Spinal cord (tissue), 10 donors: ENCODE results near the gene TBC1D32. TPM values are rescaled to one million over a fixed set of nuclear protein-coding genes. Genes with fewer than 3 reads are reported as not detected.
"Not testable (repeated sequence)": the region's sequence is repeated elsewhere in the genome, so short reads cannot be mapped to it uniquely, and the experiment has no call there.

Source experiments
- DNase-seq, 6 donors: peaks; one replicate each; pipeline versions ENCODE4 v3.0.0 to v3.0.0-alpha.2; 2013 to 2015; ENCODE audit warnings: low spot score in 6 of 6, low read depth in 4 of 6
- H3K27ac ChIP-seq: one replicate; pipeline ENCODE4 v1.5.1; 2013; ENCODE audit warnings: low read depth, low read length, control low read depth
- H3K27me3 ChIP-seq: one replicate; pipeline ENCODE4 v1.6.1; 2013; ENCODE audit warnings: low read length; ENCODE audit not compliant: control insufficient read depth, insufficient read depth
- H3K36me3 ChIP-seq: one replicate; pipeline ENCODE4 v1.6.1; 2013; ENCODE audit warnings: low read length; ENCODE audit not compliant: control insufficient read depth, insufficient read depth
- H3K4me1 ChIP-seq: one replicate; pipeline ENCODE4 v1.6.1; 2013; ENCODE audit warnings: low read length; ENCODE audit not compliant: control insufficient read depth, insufficient read depth
- H3K4me3 ChIP-seq: one replicate; pipeline ENCODE4 v1.5.1; 2013; ENCODE audit warnings: low read depth, low read length, control low read depth
- H3K9me3 ChIP-seq: one replicate; pipeline ENCODE4 v1.6.1; 2013; ENCODE audit warnings: low read length; ENCODE audit not compliant: control insufficient read depth, insufficient read depth
- WGBS: methylation state at CpG from one replicate; pipeline ENCODE4 v1.1.5; 2013; ENCODE audit warnings: missing lambda C conversion rate; ENCODE audit not compliant: insufficient coverage; 5-methylcytosine and 5-hydroxymethylcytosine counted together
- polyA plus RNA-seq, 2 donors: library from polyadenylated mRNA; unstranded; fragments of 120-200 nt; gene quantifications; one replicate each; pipeline ENCODE4 v1.2.1, GENCODE V29; 2013; ENCODE audit not compliant: insufficient read length in 2 of 2
- total RNA-seq, 2 donors: library from RNA; depleted of rRNA in 1 of 2; stranded (reverse); fragments of 120-200 nt in 1 of 2; fragments of >200 nt in 1 of 2; gene quantifications; one replicate each; pipeline versions ENCODE4 v1.2.3 to v1.2.4, GENCODE V29; 2013 to 2014
- donor health status: healthy.

TBC1D32 gene
- total and polyA plus RNA-seq, 4 donors: 12.2 to 51.4 (median 24.9) TPM

DNA sequence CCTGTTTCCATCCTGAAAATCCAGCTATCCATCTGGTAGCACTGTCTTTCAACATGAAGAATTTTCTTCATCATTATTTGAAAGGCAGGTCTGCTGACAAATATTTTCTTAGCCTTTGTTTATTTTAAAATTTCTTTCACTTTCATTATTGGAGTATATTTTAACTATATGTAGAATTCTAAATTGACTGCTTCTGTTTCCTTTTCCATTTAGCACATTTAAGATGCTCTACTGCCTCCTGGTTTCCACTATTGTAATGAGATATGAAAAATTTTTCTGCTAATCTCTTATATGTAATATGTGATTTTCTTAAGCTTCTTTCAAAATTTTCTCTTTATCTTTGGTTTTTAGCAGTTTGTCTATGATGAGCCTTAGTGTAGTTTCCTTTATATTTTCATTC, 97.3 kb downstream of the TBC1D32 start:
- Histone ChIP-seq H3K9me3 (no peaks in the 10 kb centered on the region), H3K27ac (no peak overlapping the region), H3K27me3 (no peaks in the 10 kb centered on the region), H3K4me3 (no peak overlapping the region), H3K4me1 (no peaks in the 10 kb centered on the region), H3K36me3 (peaks cover 6% of the 10 kb centered on the region)
- DNase-seq: no peak

DNA sequence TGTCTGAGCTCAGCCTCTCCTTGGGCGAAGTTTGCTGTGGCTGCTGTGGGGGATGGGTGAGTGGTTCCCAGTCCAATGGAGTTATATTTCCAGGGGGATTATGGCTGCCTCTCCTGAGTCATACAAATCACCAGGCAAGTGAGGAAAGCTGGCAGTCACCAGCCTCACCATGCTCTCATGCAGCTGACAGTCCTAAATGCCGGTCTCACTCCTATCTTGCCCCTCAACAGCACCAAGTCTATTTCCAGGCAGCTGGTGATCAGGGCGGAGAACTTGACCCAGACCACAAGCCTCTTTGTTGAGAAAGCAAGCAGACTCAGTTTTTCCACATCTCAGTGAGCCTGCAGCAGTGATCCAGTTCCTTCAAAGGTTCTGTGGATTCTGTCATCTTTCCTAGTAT, 98.9 kb downstream of the TBC1D32 start:
- no peak for DNase-seq
- peaks cover 6% of the 10 kb centered on the region for H3K36me3 ChIP-seq
- no peaks in the 10 kb centered on the region for H3K27me3 ChIP-seq
- 94% methylated on average over 2 of the region's 3 CpGs for WGBS
- no peaks in the 10 kb centered on the region for H3K9me3 ChIP-seq
- no peak overlapping the region for H3K27ac ChIP-seq
- H3K4me1 ChIP-seq: no peaks in the 10 kb centered on the region
- H3K4me3 ChIP-seq: no peak overlapping the region

DNA sequence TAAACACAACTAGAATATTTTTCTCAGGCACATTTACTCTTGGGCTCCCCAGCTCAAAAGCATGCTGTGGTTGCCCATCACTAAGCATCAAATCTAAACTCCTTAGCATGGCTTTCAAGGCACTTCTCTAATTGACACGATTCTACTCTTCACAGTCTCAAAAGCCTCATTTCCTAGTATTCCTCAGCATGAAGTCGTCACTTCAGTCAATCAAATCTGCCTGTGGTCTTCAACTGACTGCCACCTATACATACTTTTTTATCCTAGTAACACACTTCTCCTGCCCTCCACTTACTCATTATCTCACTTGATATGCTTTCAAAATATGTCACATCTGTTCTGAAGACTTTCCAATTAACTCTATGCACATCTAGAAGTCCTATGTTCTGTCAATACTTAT, 110.3 kb downstream of the TBC1D32 start:
- no peaks in the 10 kb centered on the region for H3K36me3 ChIP-seq
- H3K27me3 ChIP-seq: no peaks in the 10 kb centered on the region
- DNase-seq: no peak
- no peaks in the 10 kb centered on the region for H3K4me1 ChIP-seq
- no peaks in the 10 kb centered on the region for H3K9me3 ChIP-seq
- no peak overlapping the region for H3K4me3 ChIP-seq
- H3K27ac ChIP-seq: no peak overlapping the region
- WGBS: 76% methylated on average over 2 of the region's 2 CpGs

DNA sequence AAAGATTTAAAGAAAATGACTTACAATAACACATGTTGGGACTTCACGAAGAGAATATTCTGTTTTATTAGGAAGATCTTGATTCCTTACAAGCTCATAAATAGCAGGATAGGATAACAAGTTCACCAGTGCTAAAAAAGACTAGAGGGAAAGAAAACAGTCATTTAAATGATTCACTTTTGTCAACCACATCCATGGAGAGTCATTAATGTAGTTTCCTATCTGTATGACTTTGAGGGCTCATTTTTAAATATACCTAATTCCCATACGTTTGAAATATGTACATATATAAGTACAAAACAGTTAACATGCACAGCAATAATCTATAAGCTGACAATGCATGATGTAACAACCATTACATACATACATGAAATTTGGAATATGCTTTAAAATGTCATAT, 111.1 kb downstream of the TBC1D32 start:
- Histone ChIP-seq H3K27me3 (no peaks in the 10 kb centered on the region), H3K27ac (no peak overlapping the region), H3K4me1 (no peaks in the 10 kb centered on the region), H3K9me3 (no peaks in the 10 kb centered on the region), H3K4me3 (no peak overlapping the region), H3K36me3 (no peaks in the 10 kb centered on the region)
- WGBS: no CpG with 5 or more reads among the region's 2 CpGs
- no peak for DNase-seq

DNA sequence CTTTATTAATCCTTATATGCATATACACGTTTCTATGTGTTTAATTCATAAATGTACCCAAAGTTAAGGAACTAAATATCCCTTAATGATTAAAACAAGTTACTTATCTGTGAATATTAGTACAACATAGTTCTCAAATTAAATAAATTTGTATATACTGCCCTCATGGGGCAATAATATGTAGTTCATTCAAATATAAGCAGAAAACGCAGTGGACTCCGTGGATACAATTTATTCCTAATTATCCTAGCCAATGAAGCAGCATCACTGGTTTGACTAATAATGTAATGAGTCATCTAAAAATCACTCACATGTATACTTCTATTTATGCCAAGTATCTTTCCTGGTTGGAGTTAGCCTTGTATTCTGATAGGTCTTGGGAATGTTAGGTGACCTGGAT, 111.6 kb downstream of the TBC1D32 start:
- Histone ChIP-seq H3K36me3 (no peaks in the 10 kb centered on the region), H3K27me3 (no peaks in the 10 kb centered on the region), H3K27ac (no peak overlapping the region), H3K4me1 (no peaks in the 10 kb centered on the region), H3K9me3 (no peaks in the 10 kb centered on the region), H3K4me3 (no peak overlapping the region)
- DNase-seq: peak in 3 of 6 donors; percentile 4 to 50 (median 8)
- WGBS: no CpG with 5 or more reads among the region's 3 CpGs

DNA sequence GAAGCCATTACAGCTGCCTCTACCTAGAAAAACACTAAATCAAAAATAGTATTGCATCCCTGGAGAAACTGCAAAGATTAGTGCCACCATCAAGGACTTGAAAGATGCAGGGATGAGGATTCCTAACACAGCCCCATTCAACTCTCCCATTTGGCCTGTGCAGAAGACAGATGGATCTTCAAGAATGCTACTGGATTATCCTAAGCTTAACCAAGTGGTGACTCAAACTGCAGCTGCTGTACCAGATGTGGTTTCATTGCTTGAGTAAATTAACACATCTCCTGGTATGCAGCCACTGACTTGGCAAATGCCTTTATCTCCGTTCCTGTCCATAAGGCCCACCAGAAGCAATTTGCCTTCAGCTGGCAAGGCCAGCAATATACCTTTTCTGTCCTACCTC, 117.4 kb downstream of the TBC1D32 start:
- H3K27ac ChIP-seq: no peak overlapping the region
- peaks cover 9% of the 10 kb centered on the region for H3K9me3 ChIP-seq
- DNase-seq: no peak
- no peaks in the 10 kb centered on the region for H3K4me1 ChIP-seq
- no peak overlapping the region for H3K4me3 ChIP-seq
- no peaks in the 10 kb centered on the region for H3K27me3 ChIP-seq
- H3K36me3 ChIP-seq: peaks cover 11% of the 10 kb centered on the region
- no CpG with 5 or more reads among the region's 1 CpG for WGBS

DNA sequence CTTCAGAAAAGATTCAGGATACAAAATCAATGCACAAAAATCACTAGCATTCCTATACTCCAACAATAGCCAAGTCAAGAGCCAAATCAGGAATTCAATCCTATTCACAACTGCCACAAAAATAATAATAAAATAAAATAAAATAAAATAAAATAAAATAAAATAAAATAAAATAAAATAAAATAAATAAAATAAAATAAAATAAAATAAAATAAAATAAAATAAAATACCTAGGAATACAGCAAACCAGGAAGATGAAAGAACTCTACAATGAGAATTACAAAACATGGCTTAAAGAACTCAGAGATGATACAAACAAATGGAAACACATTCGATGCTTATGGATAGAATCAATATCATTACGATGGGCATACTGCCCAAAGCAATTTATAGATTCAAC, 120.9 kb downstream of the TBC1D32 start:
- not testable (repeated sequence) for H3K9me3 ChIP-seq, H3K27me3 ChIP-seq, H3K4me3 ChIP-seq, H3K4me1 ChIP-seq, H3K27ac ChIP-seq, DNase-seq
- peaks cover 11% of the 10 kb centered on the region for H3K36me3 ChIP-seq
- no CpG with 5 or more reads among the region's 2 CpGs for WGBS

DNA sequence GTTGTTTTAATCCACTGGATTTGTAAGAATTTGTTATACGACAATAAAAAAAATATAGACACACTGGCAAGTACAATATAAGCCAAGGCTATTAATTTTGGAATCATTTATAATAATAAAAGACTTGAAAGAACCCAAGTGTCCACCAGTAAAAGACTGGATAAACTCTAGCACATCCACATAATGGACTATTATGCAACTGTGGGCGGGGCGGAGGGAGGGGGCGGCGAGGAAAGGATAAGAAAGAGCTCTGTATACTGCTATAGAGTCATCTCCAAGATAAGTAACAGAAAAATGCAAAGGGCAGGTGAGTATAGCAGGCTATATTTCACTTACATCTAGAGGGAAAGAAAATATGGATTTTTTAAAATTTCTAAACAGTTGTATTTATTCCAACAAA, 123.3 kb downstream of the TBC1D32 start:
- no peak overlapping the region for H3K27ac ChIP-seq
- WGBS: no CpG with 5 or more reads among the region's 5 CpGs
- H3K9me3 ChIP-seq: peaks cover 9% of the 10 kb centered on the region

DNA sequence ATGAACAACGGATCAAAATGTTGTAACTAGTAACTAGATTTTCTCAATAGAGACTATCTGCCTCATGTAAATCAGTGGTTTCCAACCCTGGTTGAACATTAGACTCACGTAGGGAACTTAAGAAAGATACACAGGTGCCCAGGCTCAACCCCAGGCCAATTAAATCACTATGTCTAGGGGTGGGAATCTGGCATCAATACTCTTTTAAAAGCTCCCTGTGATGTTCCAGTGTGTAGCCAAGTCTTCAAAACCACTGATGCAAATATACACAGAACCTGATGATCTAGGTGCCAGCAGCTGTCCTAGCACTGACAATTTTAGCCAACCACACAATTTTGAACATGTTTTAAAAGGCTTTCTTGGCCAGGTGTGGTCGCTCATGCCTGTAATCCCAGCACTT, 128.7 kb downstream of the TBC1D32 start:
- no peak for DNase-seq
- H3K27ac ChIP-seq: no peak overlapping the region
- 100% methylated on average over 1 of the region's 3 CpGs for WGBS
- H3K9me3 ChIP-seq: no peaks in the 10 kb centered on the region
- no peaks in the 10 kb centered on the region for H3K4me1 ChIP-seq
- H3K36me3 ChIP-seq: no peaks in the 10 kb centered on the region
- no peak overlapping the region for H3K4me3 ChIP-seq
- H3K27me3 ChIP-seq: no peaks in the 10 kb centered on the region

More for the DNA sequence above, 123.3 kb downstream of the TBC1D32 start:
- Histone ChIP-seq H3K4me1 (no peaks in the 10 kb centered on the region), H3K4me3 (no peak overlapping the region), H3K27me3 (no peaks in the 10 kb centered on the region), H3K36me3 (peaks cover 11% of the 10 kb centered on the region)
- no peak for DNase-seq

DNA sequence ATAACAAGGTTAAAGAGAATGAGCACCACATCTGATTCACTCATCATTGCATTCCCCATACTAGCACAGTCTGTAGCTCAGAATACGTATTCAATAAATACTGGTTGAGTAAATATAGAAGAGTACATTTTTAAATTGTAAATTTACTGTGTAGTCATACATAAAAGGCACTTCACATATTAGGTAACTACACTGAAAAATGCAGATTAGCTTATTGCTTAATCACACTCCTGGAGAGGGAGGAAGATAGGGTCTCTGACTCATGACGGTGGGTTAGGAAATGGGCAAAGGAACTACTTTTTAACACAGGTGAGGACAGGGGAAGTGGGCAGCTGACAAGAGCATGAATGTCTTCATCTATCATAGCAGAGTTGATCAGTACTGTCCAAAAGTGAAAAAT, 133.2 kb downstream of the TBC1D32 start:
- WGBS: no CpG with 5 or more reads among the region's 2 CpGs
- H3K27me3 ChIP-seq: no peaks in the 10 kb centered on the region
- no peaks in the 10 kb centered on the region for H3K4me1 ChIP-seq
- no peak overlapping the region for H3K4me3 ChIP-seq
- no peak for DNase-seq
- H3K9me3 ChIP-seq: no peaks in the 10 kb centered on the region
- H3K36me3 ChIP-seq: no peaks in the 10 kb centered on the region
- no peak overlapping the region for H3K27ac ChIP-seq
